ENCODE data around the gene TMEM88. TPM values are rescaled to one million over a fixed set of nuclear protein-coding genes. Genes with fewer than 3 reads are reported as not detected.

Gene TMEM88
- total RNA-seq, 1 experiment from 2014 or later: 0.59 TPM

GRCh38 chr17:7883781-7884386 is 29.0 kb downstream of the TMEM88 start:
- no peak for DNase-seq (ENCODE audit: extremely low read depth, low read depth)

GRCh38 chr17:7884581-7885366 is 29.9 kb downstream of the TMEM88 start:
- DNase-seq (ENCODE audit: extremely low read depth, low read depth): no peak

- DNase-seq (ENCODE audit: extremely low read depth, low read depth): no peak
Observed at GRCh38 chr17:7885367-7886226, 30.7 kb downstream of the TMEM88 start.

- DNase-seq (ENCODE audit: extremely low read depth, low read depth): no peak
Observed at GRCh38 chr17:7886227-7887037, 31.6 kb downstream of the TMEM88 start.

GRCh38 chr17:7887038-7887481 is 32.2 kb downstream of the TMEM88 start:
- no peak for DNase-seq (ENCODE audit: extremely low read depth, low read depth)

- DNase-seq (ENCODE audit: extremely low read depth, low read depth): peak; percentile 96
Observed at GRCh38 chr17:7887482-7888183, 32.8 kb downstream of the TMEM88 start.

GRCh38 chr17:7888184-7888920 is 33.5 kb downstream of the TMEM88 start, which contains the start of gene CHD3:
Gene CHD3, plus strand, starts transcription at chr17:7888789. Its CDS starts 212 bp downstream, at chr17:7889001.
- no peak for DNase-seq (ENCODE audit: extremely low read depth, low read depth)

GRCh38 chr17:7889166-7889955 is 34.5 kb downstream of the TMEM88 start:
- peak; percentile 88 for DNase-seq (ENCODE audit: extremely low read depth, low read depth)

GRCh38 chr17:7893187-7893880 is 38.5 kb downstream of the TMEM88 start:
- no peak for DNase-seq (ENCODE audit: extremely low read depth, low read depth)

- DNase-seq (ENCODE audit: extremely low read depth, low read depth): no peak
Observed at GRCh38 chr17:7894226-7894625, 39.4 kb downstream of the TMEM88 start.

- DNase-seq (ENCODE audit: extremely low read depth, low read depth): no peak
Observed at GRCh38 chr17:7894866-7895265, 40.0 kb downstream of the TMEM88 start.

- no peak for DNase-seq (ENCODE audit: extremely low read depth, low read depth)
Observed at GRCh38 chr17:7897090-7897489, 42.2 kb downstream of the TMEM88 start.

- no peak for DNase-seq (ENCODE audit: extremely low read depth, low read depth)
Observed at GRCh38 chr17:7897773-7898172, 42.9 kb downstream of the TMEM88 start.

- DNase-seq (ENCODE audit: extremely low read depth, low read depth): no peak
Observed at GRCh38 chr17:7903154-7904103, 48.6 kb downstream of the TMEM88 start.

Data from NCI-H460 (cell line).